Hippocampal formation (tissue), 2 donors: ENCODE data around the gene MBP.
"Not testable (repeated sequence)": the region's sequence is repeated elsewhere in the genome, so short reads cannot be mapped to it uniquely, and the experiment has no call there.

ENCODE experiments used
- DNase-seq, 2 donors: peaks; one replicate each; lab custom pipeline; 2025; lab: John Stamatoyannopoulos, UW

The MBP gene

GRCh38 chr18:77005651-77006195 lies 126.9 kb downstream of the MBP start:
- DNase-seq = no peak

GRCh38 chr18:77004555-77005380 lies 127.8 kb downstream of the MBP start:
- no peak for DNase-seq

GRCh38 chr18:77003316-77003715 lies 129.3 kb downstream of the MBP start:
- DNase-seq = no peak

GRCh38 chr18:77002496-77002895 lies 130.1 kb downstream of the MBP start:
- no peak for DNase-seq

- DNase-seq = no peak
Observed at GRCh38 chr18:77001979-77002378, 130.6 kb downstream of the MBP start.

- no peak for DNase-seq
Observed at GRCh38 chr18:77001041-77001440, 131.5 kb downstream of the MBP start.

- DNase-seq = peak; percentile 34 to 53
Observed at GRCh38 chr18:77000527-77000926, 132.1 kb downstream of the MBP start.

GRCh38 chr18:76999077-76999476 lies 133.5 kb downstream of the MBP start:
- DNase-seq = no peak

GRCh38 chr18:76997951-76998808 lies 134.4 kb downstream of the MBP start:
- DNase-seq = no peak

GRCh38 chr18:76996429-76996828 lies 136.2 kb downstream of the MBP start:
- no peak for DNase-seq

- no peak for DNase-seq
Observed at GRCh38 chr18:76995896-76996295, 136.7 kb downstream of the MBP start.

- DNase-seq = no peak
Observed at GRCh38 chr18:76994086-76994654, 138.4 kb downstream of the MBP start.

GRCh38 chr18:76993573-76993972 lies 139.0 kb downstream of the MBP start:
- no peak for DNase-seq

GRCh38 chr18:76993085-76993382 lies 139.5 kb downstream of the MBP start:
- no peak for DNase-seq

- DNase-seq = no peak
Observed at GRCh38 chr18:76992226-76993084, 140.1 kb downstream of the MBP start.

GRCh38 chr18:76991021-76991688 lies 141.4 kb downstream of the MBP start:
- DNase-seq = no peak

GRCh38 chr18:76990343-76991020 lies 142.1 kb downstream of the MBP start:
- not testable (repeated sequence) for DNase-seq

- no peak for DNase-seq
Observed at GRCh38 chr18:76989647-76990190, 142.9 kb downstream of the MBP start.

GRCh38 chr18:76988827-76989646 lies 143.5 kb downstream of the MBP start:
- no peak for DNase-seq
